HepG2 (cell line): ENCODE data around the gene PTRH2. TPM values are rescaled to one million over a fixed set of nuclear protein-coding genes. Genes with fewer than 3 reads are reported as not detected.

Experiments
- AKAP8 ChIP-seq: sonication (generic); formaldehyde crosslinking; IDR thresholded peaks from 2 replicates; pipeline ENCODE4 v1.5.1; 2020; ENCODE audit warnings: mild to moderate bottlenecking, missing genetic modification reagents
- GATAD2A ChIP-seq: IDR thresholded peaks from 2 replicates; pipeline ENCODE4 v1.6.1; 2016
- GPN1 ChIP-seq: sonication (generic); formaldehyde crosslinking; IDR thresholded peaks from 2 replicates; pipeline ENCODE4 v1.5.1; 2020; ENCODE audit warnings: missing genetic modification reagents, borderline replicate concordance
- HMGA1 ChIP-seq: sonication (generic); formaldehyde crosslinking; conservative IDR thresholded peaks from 2 replicates; pipeline ENCODE4 v1.4.0; 2020; ENCODE audit warnings: missing genetic modification reagents
- SKI ChIP-seq: fragments of 450-650 bp; IDR thresholded peaks from one replicate; pipeline ENCODE4 v1.6.1; 2018; ENCODE audit warnings: mild to moderate bottlenecking; ENCODE audit not compliant: partially characterized antibody
- TOPORS ChIP-seq: sonication (generic); formaldehyde crosslinking; IDR thresholded peaks from 2 replicates; pipeline ENCODE4 v1.8.0; 2023; ENCODE audit warnings: mild to moderate bottlenecking, missing genetic modification reagents
- ZMYM3 ChIP-seq: sonication (generic); formaldehyde crosslinking; IDR thresholded peaks from 2 replicates; pipeline ENCODE4 v1.5.1; 2020; ENCODE audit warnings: mild to moderate bottlenecking, missing genetic modification reagents
- ZNF20 ChIP-seq: sonication (generic); formaldehyde crosslinking; IDR thresholded peaks from 2 replicates; pipeline ENCODE4 v1.4.0; 2020; ENCODE audit warnings: mild to moderate bottlenecking, moderate library complexity, missing genetic modification reagents
- ZNF30 ChIP-seq: sonication (generic); formaldehyde crosslinking; IDR thresholded peaks from 2 replicates; pipeline ENCODE4 v1.5.0; 2020; ENCODE audit warnings: mild to moderate bottlenecking, missing genetic modification reagents
- ZNF589 ChIP-seq: sonication (generic); formaldehyde crosslinking; conservative IDR thresholded peaks from 2 replicates; pipeline ENCODE4 v1.8.0; 2022; ENCODE audit warnings: mild to moderate bottlenecking, moderate library complexity, missing genetic modification reagents
- ZNF615 ChIP-seq: sonication (generic); formaldehyde crosslinking; IDR thresholded peaks from 2 replicates; pipeline ENCODE4 v1.5.0; 2020; ENCODE audit warnings: mild to moderate bottlenecking, missing genetic modification reagents, borderline replicate concordance
- ZNF761 ChIP-seq: sonication (generic); formaldehyde crosslinking; conservative IDR thresholded peaks from 2 replicates; pipeline ENCODE4 v1.4.0; 2020; ENCODE audit warnings: mild to moderate bottlenecking, missing genetic modification reagents
- ZNF776 ChIP-seq: sonication (generic); formaldehyde crosslinking; IDR thresholded peaks from 2 replicates; pipeline ENCODE4 v1.4.0; 2020; ENCODE audit warnings: mild to moderate bottlenecking, missing genetic modification reagents
- polyA plus RNA-seq, 8 experiments: library from polyadenylated mRNA; depleted of rRNA in 3 of 8; stranded (reverse) in 7 of 8; unstranded in 1 of 8; fragments of >200 nt; fragmentation: Illumina TruSeq in 4 of 8; extraction: Trizol in 4 of 8; gene quantifications; 2 replicates each; pipeline versions ENCODE4 v1.2.1 to v1.2.3, GENCODE V29; 2011 to 2016; ENCODE audit warnings: low read depth in 4 of 8, missing spikeins in 1 of 8, mixed read lengths in 1 of 8; ENCODE audit not compliant: insufficient read depth in 1 of 8
- total RNA-seq, 5 experiments: library from RNA; depleted of rRNA; stranded (reverse); fragments of >200 nt; fragmentation: Illumina TruSeq; extraction: Trizol; gene quantifications; 2 replicates each; pipeline ENCODE4 v1.2.3, GENCODE V29; 2016; ENCODE audit warnings: low read depth in 1 of 5
- TF ChIP-seq, protein P1 (sequence below): IDR thresholded peaks from 2 replicates; pipeline ENCODE4 v1.6.1; 2018; ENCODE audit warnings: missing genetic modification reagents, mild to moderate bottlenecking, missing compliant biosample characterization
- TF ChIP-seq, protein P2 (sequence below): sonication (generic); formaldehyde crosslinking; IDR thresholded peaks from 2 replicates; pipeline ENCODE4 v1.5.0; 2020; ENCODE audit warnings: mild to moderate bottlenecking, missing genetic modification reagents
- TF ChIP-seq, protein P3 (sequence below): sonication (generic); formaldehyde crosslinking; IDR thresholded peaks from 2 replicates; pipeline ENCODE4 v1.4.0; 2020; ENCODE audit warnings: missing genetic modification reagents
- TF ChIP-seq, protein P4 (sequence below): sonication (generic); formaldehyde crosslinking; IDR thresholded peaks from 2 replicates; pipeline ENCODE4 v1.4.0; 2020; ENCODE audit warnings: missing genetic modification reagents
- TF ChIP-seq, protein P5 (sequence below): sonication (generic); formaldehyde crosslinking; IDR thresholded peaks from 2 replicates; pipeline ENCODE4 v1.4.0; 2020; ENCODE audit warnings: missing genetic modification reagents, borderline replicate concordance

Gene PTRH2
- total and polyA plus RNA-seq, 2 of the 13 experiments (the other 11 are each of a cell fraction or from before 2014, with no cell fraction given): 67.7 to 83.3 TPM

DNA sequence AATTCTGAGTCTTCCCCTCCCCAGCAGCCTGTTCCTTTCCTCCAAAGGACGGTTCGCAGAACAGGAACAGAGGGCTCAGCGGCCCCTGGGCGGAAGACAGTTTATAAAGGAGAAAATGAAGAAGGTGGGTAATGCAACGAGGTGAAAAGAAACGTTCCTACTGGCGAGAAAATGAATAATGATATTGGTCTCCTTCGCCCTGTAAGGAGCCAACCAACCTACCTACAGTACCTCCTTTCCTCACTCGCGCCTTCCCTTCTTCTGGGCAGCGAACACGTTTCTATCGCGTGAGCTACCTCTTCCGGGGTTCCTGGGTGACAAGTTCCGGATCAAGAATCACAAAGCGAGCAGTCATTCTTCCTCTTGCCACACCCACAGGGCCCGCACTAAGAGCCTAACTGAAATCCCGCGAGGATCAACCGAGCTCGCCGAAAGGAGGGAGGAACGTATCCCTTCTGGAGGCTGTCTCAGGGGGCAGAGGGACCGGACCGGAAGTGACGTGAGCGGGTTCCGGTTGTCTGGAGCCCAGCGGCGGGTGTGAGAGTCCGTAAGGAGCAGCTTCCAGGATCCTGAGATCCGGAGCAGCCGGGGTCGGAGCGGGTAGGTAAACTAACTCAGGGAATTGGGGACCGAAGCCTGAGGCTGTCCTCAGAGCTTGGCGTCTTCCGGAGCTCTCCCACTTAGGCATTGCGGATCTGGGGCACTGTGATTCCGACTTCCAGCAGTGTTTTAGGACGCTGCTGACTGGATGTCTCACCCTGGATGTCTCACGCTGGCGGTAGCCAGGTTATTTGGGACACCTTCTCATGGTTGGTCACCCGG, at the start of gene PTRH2, which contains the start of gene VMP1 (continued):
- no peak for TF ChIP-seq HMGA1 (CRISPR knock-in tag)
- no peak for TF ChIP-seq ZNF776 (CRISPR knock-in tag)
- TF ChIP-seq TOPORS (CRISPR knock-in tag): peak; percentile 81
- TF ChIP-seq ZMYM3 (CRISPR knock-in tag): no peak; the same call in none of the 2 replicates
- TF ChIP-seq ZNF589 (CRISPR knock-in tag): 0 out of 2 replicates have a peak, but pooled peaks have one; percentile 75
- TF ChIP-seq SKI: peak; percentile 27
- TF ChIP-seq, protein P1, sequence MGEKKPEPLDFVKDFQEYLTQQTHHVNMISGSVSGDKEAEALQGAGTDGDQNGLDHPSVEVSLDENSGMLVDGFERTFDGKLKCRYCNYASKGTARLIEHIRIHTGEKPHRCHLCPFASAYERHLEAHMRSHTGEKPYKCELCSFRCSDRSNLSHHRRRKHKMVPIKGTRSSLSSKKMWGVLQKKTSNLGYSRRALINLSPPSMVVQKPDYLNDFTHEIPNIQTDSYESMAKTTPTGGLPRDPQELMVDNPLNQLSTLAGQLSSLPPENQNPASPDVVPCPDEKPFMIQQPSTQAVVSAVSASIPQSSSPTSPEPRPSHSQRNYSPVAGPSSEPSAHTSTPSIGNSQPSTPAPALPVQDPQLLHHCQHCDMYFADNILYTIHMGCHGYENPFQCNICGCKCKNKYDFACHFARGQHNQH (CRISPR knock-in tag): peak; percentile 70
- TF ChIP-seq AKAP8 (CRISPR knock-in tag): no peak
- TF ChIP-seq, protein P2, sequence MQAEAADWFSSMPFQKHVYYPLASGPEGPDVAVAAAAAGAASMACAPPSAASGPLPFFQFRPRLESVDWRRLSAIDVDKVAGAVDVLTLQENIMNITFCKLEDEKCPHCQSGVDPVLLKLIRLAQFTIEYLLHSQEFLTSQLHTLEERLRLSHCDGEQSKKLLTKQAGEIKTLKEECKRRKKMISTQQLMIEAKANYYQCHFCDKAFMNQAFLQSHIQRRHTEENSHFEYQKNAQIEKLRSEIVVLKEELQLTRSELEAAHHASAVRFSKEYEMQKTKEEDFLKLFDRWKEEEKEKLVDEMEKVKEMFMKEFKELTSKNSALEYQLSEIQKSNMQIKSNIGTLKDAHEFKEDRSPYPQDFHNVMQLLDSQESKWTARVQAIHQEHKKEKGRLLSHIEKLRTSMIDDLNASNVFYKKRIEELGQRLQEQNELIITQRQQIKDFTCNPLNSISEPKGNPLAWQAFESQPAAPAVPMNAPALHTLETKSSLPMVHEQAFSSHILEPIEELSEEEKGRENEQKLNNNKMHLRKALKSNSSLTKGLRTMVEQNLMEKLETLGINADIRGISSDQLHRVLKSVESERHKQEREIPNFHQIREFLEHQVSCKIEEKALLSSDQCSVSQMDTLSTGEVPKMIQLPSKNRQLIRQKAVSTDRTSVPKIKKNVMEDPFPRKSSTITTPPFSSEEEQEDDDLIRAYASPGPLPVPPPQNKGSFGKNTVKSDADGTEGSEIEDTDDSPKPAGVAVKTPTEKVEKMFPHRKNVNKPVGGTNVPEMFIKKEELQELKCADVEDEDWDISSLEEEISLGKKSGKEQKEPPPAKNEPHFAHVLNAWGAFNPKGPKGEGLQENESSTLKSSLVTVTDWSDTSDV (CRISPR knock-in tag): peak; percentile 58; the same call in 1 of the 2 replicates
- no peak; the same call in 1 of the 2 replicates for TF ChIP-seq ZNF761
- TF ChIP-seq, protein P3, sequence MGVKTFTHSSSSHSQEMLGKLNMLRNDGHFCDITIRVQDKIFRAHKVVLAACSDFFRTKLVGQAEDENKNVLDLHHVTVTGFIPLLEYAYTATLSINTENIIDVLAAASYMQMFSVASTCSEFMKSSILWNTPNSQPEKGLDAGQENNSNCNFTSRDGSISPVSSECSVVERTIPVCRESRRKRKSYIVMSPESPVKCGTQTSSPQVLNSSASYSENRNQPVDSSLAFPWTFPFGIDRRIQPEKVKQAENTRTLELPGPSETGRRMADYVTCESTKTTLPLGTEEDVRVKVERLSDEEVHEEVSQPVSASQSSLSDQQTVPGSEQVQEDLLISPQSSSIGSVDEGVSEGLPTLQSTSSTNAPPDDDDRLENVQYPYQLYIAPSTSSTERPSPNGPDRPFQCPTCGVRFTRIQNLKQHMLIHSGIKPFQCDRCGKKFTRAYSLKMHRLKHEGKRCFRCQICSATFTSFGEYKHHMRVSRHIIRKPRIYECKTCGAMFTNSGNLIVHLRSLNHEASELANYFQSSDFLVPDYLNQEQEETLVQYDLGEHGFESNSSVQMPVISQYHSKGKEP (CRISPR knock-in tag): peak; percentile 88; the same call in 1 of the 2 replicates
- no peak for TF ChIP-seq ZNF30 (CRISPR knock-in tag)
- TF ChIP-seq, protein P4, sequence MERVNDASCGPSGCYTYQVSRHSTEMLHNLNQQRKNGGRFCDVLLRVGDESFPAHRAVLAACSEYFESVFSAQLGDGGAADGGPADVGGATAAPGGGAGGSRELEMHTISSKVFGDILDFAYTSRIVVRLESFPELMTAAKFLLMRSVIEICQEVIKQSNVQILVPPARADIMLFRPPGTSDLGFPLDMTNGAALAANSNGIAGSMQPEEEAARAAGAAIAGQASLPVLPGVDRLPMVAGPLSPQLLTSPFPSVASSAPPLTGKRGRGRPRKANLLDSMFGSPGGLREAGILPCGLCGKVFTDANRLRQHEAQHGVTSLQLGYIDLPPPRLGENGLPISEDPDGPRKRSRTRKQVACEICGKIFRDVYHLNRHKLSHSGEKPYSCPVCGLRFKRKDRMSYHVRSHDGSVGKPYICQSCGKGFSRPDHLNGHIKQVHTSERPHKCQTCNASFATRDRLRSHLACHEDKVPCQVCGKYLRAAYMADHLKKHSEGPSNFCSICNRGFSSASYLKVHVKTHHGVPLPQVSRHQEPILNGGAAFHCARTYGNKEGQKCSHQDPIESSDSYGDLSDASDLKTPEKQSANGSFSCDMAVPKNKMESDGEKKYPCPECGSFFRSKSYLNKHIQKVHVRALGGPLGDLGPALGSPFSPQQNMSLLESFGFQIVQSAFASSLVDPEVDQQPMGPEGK (CRISPR knock-in tag): peak; percentile 64; the same call in 1 of the 2 replicates
- TF ChIP-seq ZNF615 (CRISPR knock-in tag): no peak
- peak; percentile 81 for TF ChIP-seq GATAD2A (CRISPR knock-in tag)
- TF ChIP-seq, protein P5, sequence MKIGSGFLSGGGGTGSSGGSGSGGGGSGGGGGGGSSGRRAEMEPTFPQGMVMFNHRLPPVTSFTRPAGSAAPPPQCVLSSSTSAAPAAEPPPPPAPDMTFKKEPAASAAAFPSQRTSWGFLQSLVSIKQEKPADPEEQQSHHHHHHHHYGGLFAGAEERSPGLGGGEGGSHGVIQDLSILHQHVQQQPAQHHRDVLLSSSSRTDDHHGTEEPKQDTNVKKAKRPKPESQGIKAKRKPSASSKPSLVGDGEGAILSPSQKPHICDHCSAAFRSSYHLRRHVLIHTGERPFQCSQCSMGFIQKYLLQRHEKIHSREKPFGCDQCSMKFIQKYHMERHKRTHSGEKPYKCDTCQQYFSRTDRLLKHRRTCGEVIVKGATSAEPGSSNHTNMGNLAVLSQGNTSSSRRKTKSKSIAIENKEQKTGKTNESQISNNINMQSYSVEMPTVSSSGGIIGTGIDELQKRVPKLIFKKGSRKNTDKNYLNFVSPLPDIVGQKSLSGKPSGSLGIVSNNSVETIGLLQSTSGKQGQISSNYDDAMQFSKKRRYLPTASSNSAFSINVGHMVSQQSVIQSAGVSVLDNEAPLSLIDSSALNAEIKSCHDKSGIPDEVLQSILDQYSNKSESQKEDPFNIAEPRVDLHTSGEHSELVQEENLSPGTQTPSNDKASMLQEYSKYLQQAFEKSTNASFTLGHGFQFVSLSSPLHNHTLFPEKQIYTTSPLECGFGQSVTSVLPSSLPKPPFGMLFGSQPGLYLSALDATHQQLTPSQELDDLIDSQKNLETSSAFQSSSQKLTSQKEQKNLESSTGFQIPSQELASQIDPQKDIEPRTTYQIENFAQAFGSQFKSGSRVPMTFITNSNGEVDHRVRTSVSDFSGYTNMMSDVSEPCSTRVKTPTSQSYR (CRISPR knock-in tag): no peak
- TF ChIP-seq GPN1 (CRISPR knock-in tag): no peak
- no peak for TF ChIP-seq ZNF20 (CRISPR knock-in tag)
